ENCODE data around the gene CREBBP. TPM values are rescaled to one million over a fixed set of nuclear protein-coding genes. Genes with fewer than 3 reads are reported as not detected.

Gene CREBBP
- polyA plus RNA-seq, 1 donor (not counting 4 experiments of a cell fraction or from before 2014, with no cell fraction given) = 5.0 TPM

DNA sequence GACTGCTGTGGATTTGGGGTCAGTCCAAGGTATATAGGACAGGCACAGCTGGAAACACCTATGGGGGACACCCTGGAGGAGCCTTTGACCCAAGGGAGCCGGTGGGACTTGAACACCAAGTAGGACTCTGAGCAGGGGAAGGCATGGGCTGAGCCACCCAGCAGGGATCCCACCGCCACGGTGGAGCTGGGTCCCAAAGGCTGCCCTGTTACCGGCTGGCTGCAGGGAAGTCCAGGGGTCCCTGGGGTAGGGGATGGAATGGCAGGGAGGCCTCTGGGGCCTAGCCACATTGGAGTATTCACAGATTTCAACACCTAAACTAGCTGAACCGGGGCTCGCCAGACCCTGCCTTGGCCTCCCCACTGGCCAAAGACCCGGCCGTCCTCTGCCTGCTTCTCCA lies 39.7 kb upstream of the CREBBP start:
- no peak for DNase-seq (ENCODE audit: low read depth, low spot score)
- H3K9me3 ChIP-seq (ENCODE audit: control insufficient read depth, low read depth, low read length) = peaks cover 7% of the 10 kb centered on the region
- dilution Hi-C loops (cut with MboI; ENCODE audit: extremely low pct_ligation_motif_present, low sequenced_read_pairs) = no loop called here
- no peak for TF ChIP-seq EZH2 (IDR thresholded peaks at IDR 0.05; ENCODE audit: low read length)
- no peak for FAIRE-seq
- no peak overlapping the region for H3K4me2 ChIP-seq (ENCODE audit: control insufficient read depth, extremely low read depth, insufficient read depth, low read depth, low read length)
- H3K4me1 ChIP-seq (ENCODE audit: control insufficient read depth, extremely low read depth, insufficient read depth, low read length) = no peaks in the 10 kb centered on the region
- H3K27ac ChIP-seq (ENCODE audit: control insufficient read depth, insufficient read depth, low read length) = no peak overlapping the region
- no peaks in the 10 kb centered on the region for H3K79me2 ChIP-seq (ENCODE audit: control insufficient read depth, insufficient read depth, low read length)
- no peak overlapping the region for H2AFZ ChIP-seq (ENCODE audit: control insufficient read depth, low read length)
- peaks cover 12% of the 10 kb centered on the region for H3K27me3 ChIP-seq (ENCODE audit: control insufficient read depth, extremely low read depth, insufficient read depth, low read length)
- no peaks in the 10 kb centered on the region for H3K36me3 ChIP-seq (ENCODE audit: control insufficient read depth in 2 of 2, extremely low read depth in 1 of 2, insufficient read depth in 2 of 2, low read length in 2 of 2)
- no peak overlapping the region for H3K9ac ChIP-seq (ENCODE audit: control insufficient read depth, extremely low read depth, insufficient read depth, low read length)
- H4K20me1 ChIP-seq (ENCODE audit: control insufficient read depth, extremely low read depth, insufficient read depth, low read length) = peaks cover 2% of the 10 kb centered on the region
- no peak overlapping the region for H3K4me3 ChIP-seq (ENCODE audit: control insufficient read depth in 2 of 3, extremely low read depth in 1 of 3, insufficient read depth in 2 of 3, low read depth in 1 of 3, low read length in 3 of 3)
- no peaks in the 10 kb centered on the region for H3K9me1 ChIP-seq (ENCODE audit: control insufficient read depth, extremely low read depth, insufficient read depth, low read length)

- no peaks in the 10 kb centered on the region for H3K9me1 ChIP-seq (ENCODE audit: control insufficient read depth, extremely low read depth, insufficient read depth, low read length)
- H3K9me3 ChIP-seq (ENCODE audit: control insufficient read depth, low read depth, low read length) = peaks cover 7% of the 10 kb centered on the region
- TF ChIP-seq EZH2 (IDR thresholded peaks at IDR 0.05; ENCODE audit: low read length) (no peak), CTCF (optimal IDR thresholded peaks at IDR 0.05 in 1 of 3, IDR thresholded peaks at IDR 0.05 in 1 of 3, conservative IDR thresholded peaks at IDR 0.05 in 1 of 3; ENCODE audit: extremely low read depth in 1 of 3, insufficient read depth in 2 of 3, low read length in 3 of 3) (no peak)
- H3K4me1 ChIP-seq (ENCODE audit: control insufficient read depth, extremely low read depth, insufficient read depth, low read length) = no peaks in the 10 kb centered on the region
- H3K9ac ChIP-seq (ENCODE audit: control insufficient read depth, extremely low read depth, insufficient read depth, low read length) = no peak overlapping the region
- H3K27me3 ChIP-seq (ENCODE audit: control insufficient read depth, extremely low read depth, insufficient read depth, low read length) = peaks cover 12% of the 10 kb centered on the region
- H4K20me1 ChIP-seq (ENCODE audit: control insufficient read depth, extremely low read depth, insufficient read depth, low read length) = peaks cover 2% of the 10 kb centered on the region
- H3K79me2 ChIP-seq (ENCODE audit: control insufficient read depth, insufficient read depth, low read length) = no peaks in the 10 kb centered on the region
- H3K27ac ChIP-seq (ENCODE audit: control insufficient read depth, insufficient read depth, low read length) = no peak overlapping the region
- no peak for DNase-seq (ENCODE audit: low read depth, low spot score)
- no peak overlapping the region for H3K4me2 ChIP-seq (ENCODE audit: control insufficient read depth, extremely low read depth, insufficient read depth, low read depth, low read length)
- no peak overlapping the region for H2AFZ ChIP-seq (ENCODE audit: control insufficient read depth, low read length)
- no peak overlapping the region for H3K4me3 ChIP-seq (ENCODE audit: control insufficient read depth in 2 of 3, extremely low read depth in 1 of 3, insufficient read depth in 2 of 3, low read depth in 1 of 3, low read length in 3 of 3)
- H3K36me3 ChIP-seq (ENCODE audit: control insufficient read depth in 2 of 2, extremely low read depth in 1 of 2, insufficient read depth in 2 of 2, low read length in 2 of 2) = no peaks in the 10 kb centered on the region
- no peak for FAIRE-seq
- dilution Hi-C loops (cut with MboI; ENCODE audit: extremely low pct_ligation_motif_present, low sequenced_read_pairs) = no loop called here
These were observed 38.9 kb upstream of the CREBBP start for GRCh38 chr16:3919413-3919812.
